HT-29 (cell line): ENCODE results near the gene HMCES. TPM values are rescaled to one million over a fixed set of nuclear protein-coding genes. Genes with fewer than 3 reads are reported as not detected.
A peak's percentile ranks its signal among the peaks of the same experiment; 100 is the strongest.
"Not testable (repeated sequence)": the region's sequence is repeated elsewhere in the genome, so short reads cannot be mapped to it uniquely, and the experiment has no call there.

Experiments used
- DNase-seq: peaks from one replicate; pipeline ENCODE4 v3.0.0-alpha.2; 2015; ENCODE audit warnings: low spot score
- small RNA-seq: library from RNA; depleted of rRNA; stranded (forward); fragments of <200 nt; gene quantifications from one replicate; pipeline ENCODE3, GENCODE V24; 2014
- total RNA-seq: library from RNA; depleted of rRNA; stranded (reverse); fragments of >200 nt; shearing (Covaris generic); gene quantifications from 2 replicates; pipeline ENCODE4 v1.2.3, GENCODE V29; 2014; rRNA removed

HMCES gene
- total RNA-seq, 1 experiment from 2014 or later = 63.5 TPM

GRCh38 chr3:129346695-129347457 lies 68.2 kb downstream of the HMCES start:
- DNase-seq = peak; percentile 41

GRCh38 chr3:129347458-129347845 lies 68.8 kb downstream of the HMCES start:
- no peak for DNase-seq

GRCh38 chr3:129348734-129349133 lies 70.1 kb downstream of the HMCES start:
- DNase-seq = no peak

GRCh38 chr3:129349169-129349568 lies 70.5 kb downstream of the HMCES start:
- DNase-seq = not testable (repeated sequence)

- no peak for DNase-seq
Measured at GRCh38 chr3:129349791-129350190, 71.1 kb downstream of the HMCES start.

DNA sequence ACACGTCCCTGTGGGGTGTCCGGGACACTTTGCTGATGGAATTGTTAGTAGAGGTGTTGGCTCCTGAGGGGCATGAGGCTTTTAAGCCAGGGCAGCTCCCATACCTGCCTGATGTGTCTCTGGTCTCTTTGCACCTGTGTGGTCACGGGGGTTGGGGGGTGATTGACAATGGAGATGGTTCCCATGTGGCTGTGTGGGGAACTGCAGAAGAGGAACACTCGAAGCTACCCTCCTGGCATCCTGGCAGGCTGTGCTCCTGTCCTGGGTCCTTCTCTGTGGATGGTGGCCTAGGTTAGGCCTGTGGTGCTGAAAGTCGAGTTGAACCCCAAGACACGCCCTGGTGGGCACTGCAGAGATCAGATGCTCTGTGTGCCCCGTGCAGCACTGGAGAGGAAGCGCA lies 73.4 kb downstream of the HMCES start:
- DNase-seq = peak; percentile 48

DNA sequence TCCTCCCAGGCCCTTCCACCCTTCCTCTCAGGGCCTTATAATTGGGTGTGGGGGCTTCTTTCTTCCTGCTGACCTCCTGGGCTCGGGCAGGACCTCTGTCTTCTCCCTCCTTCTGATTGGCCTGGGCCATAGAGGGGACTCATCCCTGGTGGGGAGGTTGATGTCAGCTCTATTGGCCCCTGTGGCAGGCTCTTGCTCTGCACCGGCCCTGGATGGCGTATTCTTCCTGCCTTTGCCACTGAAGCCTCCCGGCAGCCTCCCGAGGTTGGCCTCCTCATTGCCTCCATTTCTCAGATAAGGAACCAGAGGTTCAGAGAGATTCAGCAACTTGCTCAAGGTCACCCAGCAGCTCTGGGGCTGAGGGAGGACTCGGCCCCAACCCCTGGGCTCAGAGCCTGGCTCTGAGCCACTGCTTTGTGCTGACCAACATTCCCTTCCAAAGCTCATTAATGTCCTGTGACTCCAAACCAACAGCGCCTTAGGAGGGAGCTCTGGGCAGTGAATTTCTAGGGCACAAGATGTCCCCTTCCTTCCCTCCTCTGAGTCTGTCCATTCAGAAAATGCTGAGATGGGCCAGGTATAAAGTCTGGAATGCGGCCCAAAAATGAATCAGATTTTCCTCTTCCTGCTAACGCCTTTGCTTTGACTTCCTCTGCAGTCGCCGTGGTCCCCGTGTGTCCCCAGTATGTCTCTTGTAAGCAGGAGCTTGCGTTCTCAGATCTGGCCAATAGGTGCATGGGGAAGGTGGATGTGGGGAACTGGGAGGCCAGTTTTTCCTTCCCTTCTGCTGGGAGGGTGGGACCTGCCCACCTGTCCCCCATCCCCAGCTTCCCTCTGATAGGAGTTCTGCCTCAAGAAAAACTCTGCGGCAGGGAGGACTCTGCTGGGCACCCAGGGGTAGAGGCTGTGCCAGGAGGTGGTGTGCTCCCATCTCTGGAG lies 74.2 kb downstream of the HMCES start:
- DNase-seq = no peak

DNA sequence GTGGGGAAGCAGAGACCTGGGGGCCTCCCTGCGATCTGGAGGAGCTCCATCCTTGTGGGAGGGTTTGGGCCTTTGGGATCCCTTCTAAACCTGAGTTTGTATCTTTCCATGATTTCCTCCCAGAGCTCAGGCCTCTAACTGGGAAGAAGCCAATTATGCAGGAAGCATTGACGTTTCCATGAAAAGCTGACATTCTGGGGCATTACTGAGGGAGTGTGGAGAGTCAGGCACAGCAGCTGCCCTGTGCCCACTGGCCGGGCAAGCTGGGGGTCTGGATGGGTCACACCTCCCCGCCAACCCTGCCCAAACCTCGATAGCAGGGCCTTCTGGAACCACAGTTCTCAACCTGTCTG lies 74.9 kb downstream of the HMCES start:
- no peak for DNase-seq

Small RNA genes lying within 50 kb of the gene (small RNA-seq; reads per million reads assigned to genes)
- gene MIR6826 = not detected

Other genes starting within 250 kb of the HMCES start
- not detected in 2 replicates for gene GP9, start 218.1 kb upstream of the HMCES start, total RNA-seq
- 36.8 and 37.3 TPM in 2 replicates for gene RAB43, start 157.1 kb upstream of the HMCES start, total RNA-seq
- gene ISY1, start 117.8 kb upstream of the HMCES start, total RNA-seq = 24.2 and 25.2 TPM in 2 replicates
- 289 and 305 TPM in 2 replicates for gene CNBP, start 95.0 kb upstream of the HMCES start, total RNA-seq
- gene COPG1, start 29.3 kb upstream of the HMCES start, total RNA-seq = 186 and 190 TPM in 2 replicates
- gene EFCAB12, start 149.8 kb downstream of the HMCES start, total RNA-seq = under 0.01 and 0.08 TPM in 2 replicates
- gene MBD4, start 161.1 kb downstream of the HMCES start, total RNA-seq = 19.9 and 21.1 TPM in 2 replicates
- gene IFT122, start 161.4 kb downstream of the HMCES start, total RNA-seq = 19.7 and 24.0 TPM in 2 replicates
- gene RHO, start 249.8 kb downstream of the HMCES start, total RNA-seq = not detected in 2 replicates